AG10803 (cell line): Measurements from ENCODE around the gene AVEN.
A peak's percentile ranks its signal among the peaks of the same experiment; 100 is the strongest.

ENCODE experiments used
- DNase-seq: peaks from one replicate; pipeline ENCODE4 v3.0.0; 2010; ENCODE audit warnings: low read depth
- H3K4me3 ChIP-seq: 2 replicates; pipeline ENCODE4 v1.5.1; 2011; ENCODE audit warnings: mild to moderate bottlenecking, low read length, control low read depth
- CTCF ChIP-seq: conservative IDR thresholded peaks from 2 replicates; pipeline ENCODE4 v1.5.1; 2011; ENCODE audit warnings: mild to moderate bottlenecking, low read length, control low read depth, inconsistent platforms

AVEN gene

DNA sequence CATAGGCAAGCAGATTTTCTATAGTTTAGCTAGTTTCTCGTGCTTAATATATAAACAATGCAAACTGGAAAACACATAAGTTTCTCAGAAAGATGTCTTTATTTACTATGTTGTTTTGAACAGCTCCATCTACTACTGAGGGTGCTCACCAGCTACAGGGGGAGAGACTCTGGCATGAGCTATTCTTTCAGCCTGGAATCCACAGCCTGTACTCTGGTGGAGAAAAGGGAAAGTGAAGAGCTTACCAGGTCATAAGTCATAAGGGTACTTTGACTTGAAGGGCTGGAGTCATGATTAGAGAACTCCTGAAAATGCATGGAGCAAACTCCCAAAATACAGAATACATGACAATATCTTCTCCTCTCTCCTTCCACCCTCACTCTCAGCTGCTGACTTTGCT lies 4.4 kb upstream of the AVEN start:
- H3K4me3 ChIP-seq = no peak overlapping the region
- no peak for DNase-seq
- no peak for TF ChIP-seq CTCF

GRCh38 chr15:34039790-34040113 lies 748 bp upstream of the AVEN start:
- no peak for DNase-seq
- no peak for TF ChIP-seq CTCF
- peak overlapping the region; percentile 95 for H3K4me3 ChIP-seq

GRCh38 chr15:34038023-34038870 lies 757 bp downstream of the AVEN start:
- no peak for TF ChIP-seq CTCF
- DNase-seq = peak; percentile 76
- H3K4me3 ChIP-seq = peak overlapping the region; percentile 95

- no peak for DNase-seq
- no peak for TF ChIP-seq CTCF
- H3K4me3 ChIP-seq = no peak overlapping the region
These were observed 6.8 kb downstream of the AVEN start for GRCh38 chr15:34031987-34032760.

- DNase-seq = no peak
- no peak overlapping the region for H3K4me3 ChIP-seq
- TF ChIP-seq CTCF = no peak
These were observed 11.4 kb downstream of the AVEN start for GRCh38 chr15:34027606-34028005.

DNA sequence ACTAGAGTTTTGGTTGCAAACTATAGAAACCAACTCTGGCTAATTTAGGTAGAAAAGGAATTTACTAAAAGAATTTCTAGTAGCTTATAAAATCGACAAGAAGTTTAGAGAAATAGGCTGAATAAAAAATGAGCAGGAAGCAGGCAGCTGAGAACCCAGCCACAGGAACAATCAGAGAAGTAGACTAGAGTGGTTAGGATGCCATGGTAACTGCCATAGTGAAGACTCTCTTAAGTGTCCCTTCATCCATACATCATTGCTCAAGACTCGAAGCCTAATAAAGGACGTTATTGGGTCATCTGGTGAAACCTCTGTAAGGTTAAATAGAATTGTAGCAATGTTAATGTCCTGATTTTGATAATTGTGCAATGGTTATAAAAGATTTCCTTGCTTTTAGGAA lies 13.8 kb downstream of the AVEN start:
- no peak for DNase-seq
- H3K4me3 ChIP-seq = no peak overlapping the region
- no peak for TF ChIP-seq CTCF

DNA sequence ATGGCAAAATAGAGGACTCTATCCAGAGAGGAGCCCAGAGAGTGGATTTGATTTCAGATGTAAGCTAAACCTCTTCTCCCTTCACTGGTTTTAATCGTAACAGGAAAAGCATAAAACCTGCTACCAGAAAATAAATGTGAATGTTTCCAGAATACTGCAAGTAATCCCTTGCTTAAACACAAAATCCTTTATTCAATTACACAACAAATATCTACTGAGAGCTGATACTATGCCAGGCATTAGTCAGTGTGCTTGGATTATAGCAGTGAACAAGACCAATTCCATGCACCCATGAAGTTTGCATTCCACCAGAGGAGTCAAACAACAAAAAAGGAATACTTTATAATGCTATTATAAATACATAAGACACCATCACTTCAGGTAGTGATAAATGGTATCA lies 15.1 kb downstream of the AVEN start:
- no peak overlapping the region for H3K4me3 ChIP-seq
- DNase-seq = peak; percentile 58
- no peak for TF ChIP-seq CTCF
